ENCODE data around the gene NQO2. TPM values are rescaled to one million over a fixed set of nuclear protein-coding genes. Genes with fewer than 3 reads are reported as not detected.

NQO2 gene
- total RNA-seq, 2 donors from 2014 or later, result 50.8 to 199 TPM

GRCh38 chr6:2982426-2983117 is 17.1 kb upstream of the NQO2 start:
- no peaks in the 10 kb centered on the region for H3K9me3 Mint-ChIP-seq
- no peaks in the 10 kb centered on the region for H3K27me3 Mint-ChIP-seq (ENCODE audit: insufficient read depth)
- H3K4me3 Mint-ChIP-seq, result no peak overlapping the region
- H3K4me1 ChIP-seq (ENCODE audit: control insufficient read depth, insufficient read depth, low read length), result peaks cover 32% of the 10 kb centered on the region
- no peaks in the 10 kb centered on the region for H3K36me3 Mint-ChIP-seq (ENCODE audit: low read depth)
- H3K9me3 ChIP-seq (ENCODE audit: control insufficient read depth, low read length), result no peaks in the 10 kb centered on the region
- no peaks in the 10 kb centered on the region for H3K36me3 ChIP-seq (ENCODE audit: control insufficient read depth, insufficient read depth, low read length)
- H3K27ac Mint-ChIP-seq, result no peak overlapping the region
- WGBS, 2 experiments (ENCODE audit: insufficient coverage in 1 of 2, insufficient read length in 1 of 2), result 78 to 94% methylated on average over 3 to 4 of the region's 4 CpGs
- TF ChIP-seq CTCF (conservative IDR thresholded peaks at IDR 0.05), result no peak
- H3K4me1 Mint-ChIP-seq, result peaks cover 76% of the 10 kb centered on the region
- H3K9ac ChIP-seq (ENCODE audit: extremely low read depth, low read length, poor library complexity, severe bottlenecking), result no peak overlapping the region
- H3K27ac ChIP-seq (ENCODE audit: low read depth, low read length), result no peak overlapping the region
- H3K27me3 ChIP-seq (ENCODE audit: control insufficient read depth, insufficient read depth, low read length, poor library complexity, severe bottlenecking), result no peaks in the 10 kb centered on the region
- no peak overlapping the region for H3K4me3 ChIP-seq (ENCODE audit: low read length)
- peak; percentile 43 for DNase-seq

- H3K27ac Mint-ChIP-seq, result peak overlapping the region; percentile 94
These were observed 14.8 kb upstream of the NQO2 start for GRCh38 chr6:2984738-2985406.

GRCh38 chr6:2986722-2987221 is 12.9 kb upstream of the NQO2 start:
- Histone ChIP-seq H3K36me3 (ENCODE audit: control insufficient read depth, insufficient read depth, low read length) (no peaks in the 10 kb centered on the region), H3K9me3 (ENCODE audit: control insufficient read depth, low read length) (no peaks in the 10 kb centered on the region), H3K27me3 (ENCODE audit: control insufficient read depth, insufficient read depth, low read length, poor library complexity, severe bottlenecking) (no peaks in the 10 kb centered on the region), H3K9ac (ENCODE audit: extremely low read depth, low read length, poor library complexity, severe bottlenecking) (peak overlapping the region; percentile 24), H3K4me1 (ENCODE audit: control insufficient read depth, insufficient read depth, low read length) (peaks cover 23% of the 10 kb centered on the region), H3K4me3 (ENCODE audit: low read length) (no peak overlapping the region), H3K27ac (ENCODE audit: low read depth, low read length) (peak overlapping the region; percentile 45)
- Mint-ChIP-seq H3K9me3 (no peaks in the 10 kb centered on the region), H3K4me3 (no peak overlapping the region), H3K4me1 (peaks cover 65% of the 10 kb centered on the region), H3K27me3 (ENCODE audit: insufficient read depth) (no peaks in the 10 kb centered on the region), H3K27ac (peak overlapping the region; percentile 94), H3K36me3 (ENCODE audit: low read depth) (no peaks in the 10 kb centered on the region)
- no peak for TF ChIP-seq CTCF (conservative IDR thresholded peaks at IDR 0.05)
- DNase-seq, result no peak
- WGBS, 2 experiments (ENCODE audit: insufficient coverage in 1 of 2, insufficient read length in 1 of 2), result 88 to 93% methylated on average over 3 of the region's 4 CpGs

More at GRCh38 chr6:2984738-2985406, 14.8 kb upstream of the NQO2 start:
- Histone ChIP-seq H3K4me1 (ENCODE audit: control insufficient read depth, insufficient read depth, low read length) (peaks cover 27% of the 10 kb centered on the region), H3K36me3 (ENCODE audit: control insufficient read depth, insufficient read depth, low read length) (no peaks in the 10 kb centered on the region), H3K27me3 (ENCODE audit: control insufficient read depth, insufficient read depth, low read length, poor library complexity, severe bottlenecking) (no peaks in the 10 kb centered on the region), H3K9ac (ENCODE audit: extremely low read depth, low read length, poor library complexity, severe bottlenecking) (no peak overlapping the region), H3K9me3 (ENCODE audit: control insufficient read depth, low read length) (no peaks in the 10 kb centered on the region), H3K27ac (ENCODE audit: low read depth, low read length) (no peak overlapping the region), H3K4me3 (ENCODE audit: low read length) (no peak overlapping the region)
- Mint-ChIP-seq H3K36me3 (ENCODE audit: low read depth) (no peaks in the 10 kb centered on the region), H3K4me3 (peak overlapping the region; percentile 8), H3K4me1 (peaks cover 69% of the 10 kb centered on the region), H3K9me3 (no peaks in the 10 kb centered on the region), H3K27me3 (ENCODE audit: insufficient read depth) (no peaks in the 10 kb centered on the region)
- 70 to 71% methylated on average over 12 of the region's 12 CpGs for WGBS, 2 experiments (ENCODE audit: insufficient coverage in 1 of 2, insufficient read length in 1 of 2)
- DNase-seq, result peak; percentile 86
- no peak for TF ChIP-seq CTCF (conservative IDR thresholded peaks at IDR 0.05)

Measured in endodermal cell (in vitro differentiated cells).